CD1c-positive myeloid dendritic cell (primary cell): ENCODE data around the gene BFAR.
"Not testable (repeated sequence)": the region's sequence is repeated elsewhere in the genome, so short reads cannot be mapped to it uniquely, and the experiment has no call there.

Source experiments
- DNase-seq: peaks from one replicate; pipeline ENCODE4 v3.0.0-alpha.2; 2016; ENCODE audit errors: extremely low spot score

Gene BFAR

GRCh38 chr16:14685870-14686793 lies 53.4 kb downstream of the BFAR start:
- DNase-seq = not testable (repeated sequence)

- DNase-seq = not testable (repeated sequence)
Measured at GRCh38 chr16:14694129-14694528, 61.4 kb downstream of the BFAR start, which contains the start of gene PLA2G10. Gene PLA2G10, minus strand, starts transcription at chr16:14694308. Its CDS starts 79 bp downstream, at chr16:14694229.

GRCh38 chr16:14701859-14702258 lies 69.1 kb downstream of the BFAR start:
- not testable (repeated sequence) for DNase-seq

- DNase-seq = not testable (repeated sequence)
Measured at GRCh38 chr16:14702672-14703071, 69.9 kb downstream of the BFAR start.

GRCh38 chr16:14703156-14704011 lies 70.6 kb downstream of the BFAR start, which contains the start of gene NPIPA3:
Gene NPIPA3, plus strand, starts transcription at chr16:14703411. Its CDS starts 5,533 bp downstream, at chr16:14708944.
- DNase-seq = not testable (repeated sequence)
